Measurements from ENCODE around the gene VPS50. TPM values are rescaled to one million over a fixed set of nuclear protein-coding genes. Genes with fewer than 3 reads are reported as not detected.

Gene VPS50
- total and polyA plus RNA-seq, 9 donors = 7.7 to 28.6 (median 23.0) TPM

DNA sequence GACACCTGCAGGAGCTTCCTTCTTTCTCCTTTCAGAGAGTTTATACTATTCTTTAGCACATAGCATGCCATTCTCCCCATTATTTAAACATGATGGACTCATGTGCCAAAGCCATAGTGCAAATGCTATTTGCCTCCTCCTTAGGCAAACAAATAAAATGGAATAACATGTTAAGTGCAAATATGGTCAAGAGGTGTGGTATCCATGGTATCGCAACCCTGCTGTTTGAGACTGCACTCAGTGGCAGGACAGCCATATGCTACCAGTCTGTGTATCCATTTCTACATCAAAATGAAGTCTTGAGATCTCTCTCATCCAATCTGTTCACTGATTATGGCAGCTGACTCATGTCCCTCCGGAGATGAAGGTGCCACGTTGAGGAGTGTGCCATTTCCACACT, 28.7 kb upstream of the VPS50 start:
- TF ChIP-seq EP300 (IDR thresholded peaks at IDR 0.05) (no peak), POLR2A (IDR thresholded peaks at IDR 0.05) (no peak)
- TF ChIP-seq, protein P1, sequence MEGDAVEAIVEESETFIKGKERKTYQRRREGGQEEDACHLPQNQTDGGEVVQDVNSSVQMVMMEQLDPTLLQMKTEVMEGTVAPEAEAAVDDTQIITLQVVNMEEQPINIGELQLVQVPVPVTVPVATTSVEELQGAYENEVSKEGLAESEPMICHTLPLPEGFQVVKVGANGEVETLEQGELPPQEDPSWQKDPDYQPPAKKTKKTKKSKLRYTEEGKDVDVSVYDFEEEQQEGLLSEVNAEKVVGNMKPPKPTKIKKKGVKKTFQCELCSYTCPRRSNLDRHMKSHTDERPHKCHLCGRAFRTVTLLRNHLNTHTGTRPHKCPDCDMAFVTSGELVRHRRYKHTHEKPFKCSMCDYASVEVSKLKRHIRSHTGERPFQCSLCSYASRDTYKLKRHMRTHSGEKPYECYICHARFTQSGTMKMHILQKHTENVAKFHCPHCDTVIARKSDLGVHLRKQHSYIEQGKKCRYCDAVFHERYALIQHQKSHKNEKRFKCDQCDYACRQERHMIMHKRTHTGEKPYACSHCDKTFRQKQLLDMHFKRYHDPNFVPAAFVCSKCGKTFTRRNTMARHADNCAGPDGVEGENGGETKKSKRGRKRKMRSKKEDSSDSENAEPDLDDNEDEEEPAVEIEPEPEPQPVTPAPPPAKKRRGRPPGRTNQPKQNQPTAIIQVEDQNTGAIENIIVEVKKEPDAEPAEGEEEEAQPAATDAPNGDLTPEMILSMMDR (IDR thresholded peaks at IDR 0.05) = no peak
- 80 to 89% (median 81%) methylated on average over 3 of the region's 3 CpGs for WGBS, 3 donors
- intact Hi-C loops (cut with DNase I) = no loop called here

DNA sequence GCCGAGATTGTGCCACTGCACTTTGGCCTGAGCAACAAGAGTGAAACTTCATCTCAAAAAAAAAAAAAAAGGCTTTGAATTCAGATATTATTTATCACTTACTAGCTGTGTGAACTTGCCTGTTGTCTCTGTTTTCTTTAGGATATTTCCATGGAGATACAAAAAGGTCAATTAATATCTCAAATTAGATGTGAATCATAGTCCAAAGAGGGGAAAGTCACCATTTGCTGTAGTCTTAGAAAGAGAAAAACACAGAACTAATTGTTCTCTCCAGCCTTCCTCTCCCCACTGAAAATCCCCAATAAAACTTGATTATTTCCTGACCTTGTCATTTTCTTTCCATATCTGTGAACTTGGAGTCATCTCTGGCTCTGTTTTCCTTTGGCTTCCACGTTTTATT, 27.1 kb upstream of the VPS50 start:
- DNase-seq = no peak
- intact Hi-C loops (cut with DNase I) = no loop called here
- TF ChIP-seq, protein P1 (IDR thresholded peaks at IDR 0.05) = no peak
- no peak for TF ChIP-seq POLR2A (IDR thresholded peaks at IDR 0.05)
- no peak for TF ChIP-seq EP300 (IDR thresholded peaks at IDR 0.05)
- Histone ChIP-seq H3K4me3 (no peak overlapping the region), H3K27ac (no peak overlapping the region), H3K4me1 (ENCODE audit: insufficient read depth) (no peaks in the 10 kb centered on the region), H3K27me3 (no peaks in the 10 kb centered on the region), H3K36me3 (no peaks in the 10 kb centered on the region), H3K9me3 (no peaks in the 10 kb centered on the region)
- WGBS, 3 donors = 30 to 38% (median 35%) methylated on average over 2 of the region's 2 CpGs

More for the DNA sequence above, 28.7 kb upstream of the VPS50 start:
- DNase-seq = no peak
- Histone ChIP-seq H3K4me3 (no peak overlapping the region), H3K27me3 (no peaks in the 10 kb centered on the region), H3K4me1 (ENCODE audit: insufficient read depth) (no peaks in the 10 kb centered on the region), H3K27ac (no peak overlapping the region), H3K36me3 (no peaks in the 10 kb centered on the region), H3K9me3 (no peaks in the 10 kb centered on the region)

DNA sequence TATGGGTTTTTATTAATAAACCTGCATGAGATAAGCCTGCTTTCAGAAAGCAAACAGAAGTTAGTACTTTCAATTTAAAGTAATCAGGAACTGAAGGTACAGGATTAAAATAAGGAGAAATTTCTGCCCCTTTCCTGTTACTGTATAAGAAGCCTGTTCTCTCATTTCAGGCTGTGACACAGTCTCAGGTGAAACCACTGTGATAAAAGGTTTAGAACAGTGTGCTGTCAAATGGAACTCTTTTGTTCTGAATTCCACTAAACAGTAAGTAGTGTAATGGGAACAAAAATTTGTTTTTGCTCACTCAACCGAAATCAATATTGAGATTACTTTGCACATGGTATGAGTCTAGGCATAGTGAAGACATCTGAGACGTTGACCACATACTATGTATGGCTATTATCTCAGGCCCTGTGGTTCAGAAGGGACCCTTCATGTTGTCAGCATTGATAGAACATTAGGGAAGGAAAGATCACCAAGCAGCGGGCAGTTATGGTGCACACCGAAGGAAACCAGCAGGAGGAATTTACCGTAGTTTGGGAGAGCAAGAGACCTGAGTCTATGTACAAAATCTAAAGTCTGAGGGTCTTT, 20.8 kb upstream of the VPS50 start:
- WGBS, 3 donors = 75 to 79% (median 78%) methylated on average over 5 of the region's 5 CpGs
- TF ChIP-seq POLR2A (IDR thresholded peaks at IDR 0.05) (no peak), EP300 (IDR thresholded peaks at IDR 0.05) (no peak)
- TF ChIP-seq, protein P1 (IDR thresholded peaks at IDR 0.05) = no peak
- H3K36me3 ChIP-seq = no peaks in the 10 kb centered on the region
- H3K4me1 ChIP-seq (ENCODE audit: insufficient read depth) = no peaks in the 10 kb centered on the region
- no peak for DNase-seq
- no peaks in the 10 kb centered on the region for H3K27me3 ChIP-seq
- H3K27ac ChIP-seq = no peak overlapping the region
- no peak overlapping the region for H3K4me3 ChIP-seq
- intact Hi-C loops (cut with DNase I) = no loop called here
- H3K9me3 ChIP-seq = no peaks in the 10 kb centered on the region

DNA sequence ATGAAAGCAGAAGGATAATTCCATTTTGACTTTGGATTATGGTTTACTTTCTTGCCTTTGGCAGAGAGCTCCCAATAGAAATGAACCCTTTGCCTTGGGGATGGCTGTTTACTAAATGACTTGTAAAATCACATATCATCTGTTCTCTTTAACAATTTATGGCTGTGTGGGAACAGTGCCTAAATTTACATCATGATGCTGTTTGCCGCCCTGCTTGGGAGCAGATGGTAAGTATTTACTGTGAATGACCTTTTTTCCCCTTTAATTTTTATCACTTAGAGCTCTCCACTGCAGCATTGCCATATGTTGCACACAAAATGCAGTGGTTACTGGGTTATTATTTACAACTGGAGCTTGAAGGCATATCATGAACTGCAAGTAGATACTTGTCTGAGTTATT, 19.3 kb upstream of the VPS50 start:
- Histone ChIP-seq H3K9me3 (no peaks in the 10 kb centered on the region), H3K27me3 (no peaks in the 10 kb centered on the region), H3K36me3 (no peaks in the 10 kb centered on the region), H3K27ac (no peak overlapping the region), H3K4me1 (ENCODE audit: insufficient read depth) (no peaks in the 10 kb centered on the region), H3K4me3 (no peak overlapping the region)
- WGBS, 3 donors = 32 to 45% (median 39%) methylated on average over 1 of the region's 1 CpG
- no peak for TF ChIP-seq EP300 (IDR thresholded peaks at IDR 0.05)
- TF ChIP-seq POLR2A (IDR thresholded peaks at IDR 0.05) = no peak
- TF ChIP-seq, protein P1 (IDR thresholded peaks at IDR 0.05) = no peak
- no peak for DNase-seq
- intact Hi-C loops (cut with DNase I) = no loop called here
